GM12891 (cell line): Measurements from ENCODE around the gene MSH3.
A peak's percentile ranks its signal among the peaks of the same experiment; 100 is the strongest.

Experiments used
- DNase-seq: peaks from one replicate; pipeline ENCODE4 v3.0.0; 2011; ENCODE audit warnings: low spot score; ENCODE audit not compliant: insufficient read length
- FAIRE-seq: peaks from 2 replicates; lab custom pipeline; 2011; peaks lifted over from hg19 to GRCh38; lab: Jason Lieb, UNC
- PAX5 ChIP-seq: IDR thresholded peaks from 2 replicates; pipeline ENCODE4 v1.6.1; 2011; ENCODE audit warnings: low read length, moderate library complexity, mild to moderate bottlenecking; ENCODE audit not compliant: insufficient read depth, severe bottlenecking
- POLR2A ChIP-seq: IDR thresholded peaks from 2 replicates; pipeline ENCODE4 v1.6.1; 2011; ENCODE audit warnings: low read depth, low read length, control low read depth
- POLR2AphosphoS5 ChIP-seq: IDR thresholded peaks from 2 replicates; pipeline ENCODE4 v1.6.1; 2011; ENCODE audit warnings: low read depth, low read length, control low read depth
- POU2F2 ChIP-seq: IDR thresholded peaks from 2 replicates; pipeline ENCODE4 v1.6.1; 2011; ENCODE audit warnings: low read depth, mild to moderate bottlenecking, control low read depth, low read length, moderate library complexity
- SPI1 ChIP-seq: IDR thresholded peaks from 2 replicates; pipeline ENCODE4 v1.6.1; 2011; ENCODE audit warnings: low read depth, low read length, control low read depth
- TAF1 ChIP-seq: IDR thresholded peaks from 2 replicates; pipeline ENCODE4 v1.6.1; 2011; ENCODE audit warnings: low read depth, low read length, control low read depth

MSH3 gene

GRCh38 chr5:80912479-80912878, 258.0 kb downstream of the MSH3 start:
- no peak for DNase-seq
- no peak for TF ChIP-seq POU2F2
- no peak for TF ChIP-seq SPI1
- TF ChIP-seq POLR2AphosphoS5, result no peak
- no peak for TF ChIP-seq PAX5
- TF ChIP-seq TAF1, result no peak
- no peak for TF ChIP-seq POLR2A
- FAIRE-seq, result no peak

GRCh38 chr5:80915716-80916115, 261.3 kb downstream of the MSH3 start:
- no peak for TF ChIP-seq POU2F2
- no peak for TF ChIP-seq POLR2A
- TF ChIP-seq TAF1, result no peak
- no peak for TF ChIP-seq POLR2AphosphoS5
- TF ChIP-seq PAX5, result no peak
- TF ChIP-seq SPI1, result no peak
- FAIRE-seq (no peak), DNase-seq (no peak)

- FAIRE-seq (peak; percentile 72), DNase-seq (no peak)
- no peak for TF ChIP-seq TAF1
- TF ChIP-seq POLR2AphosphoS5, result no peak
- no peak for TF ChIP-seq PAX5
- TF ChIP-seq POU2F2, result no peak
- TF ChIP-seq SPI1, result no peak
- TF ChIP-seq POLR2A, result no peak
These were observed 262.2 kb downstream of the MSH3 start for GRCh38 chr5:80916676-80917075.

GRCh38 chr5:80917631-80918030, 263.2 kb downstream of the MSH3 start:
- DNase-seq (no peak), FAIRE-seq (peak; percentile 5)
- no peak for TF ChIP-seq POLR2AphosphoS5
- TF ChIP-seq SPI1, result peak; percentile 4; the same call in 1 of the 2 replicates
- TF ChIP-seq POLR2A, result no peak
- TF ChIP-seq POU2F2, result no peak

- FAIRE-seq (no peak), DNase-seq (no peak)
- no peak for TF ChIP-seq POLR2AphosphoS5
- no peak for TF ChIP-seq PAX5
- no peak for TF ChIP-seq TAF1
- TF ChIP-seq POU2F2, result no peak
- no peak for TF ChIP-seq SPI1
- TF ChIP-seq POLR2A, result no peak
These were observed 265.3 kb downstream of the MSH3 start for GRCh38 chr5:80919678-80920196.

DNA sequence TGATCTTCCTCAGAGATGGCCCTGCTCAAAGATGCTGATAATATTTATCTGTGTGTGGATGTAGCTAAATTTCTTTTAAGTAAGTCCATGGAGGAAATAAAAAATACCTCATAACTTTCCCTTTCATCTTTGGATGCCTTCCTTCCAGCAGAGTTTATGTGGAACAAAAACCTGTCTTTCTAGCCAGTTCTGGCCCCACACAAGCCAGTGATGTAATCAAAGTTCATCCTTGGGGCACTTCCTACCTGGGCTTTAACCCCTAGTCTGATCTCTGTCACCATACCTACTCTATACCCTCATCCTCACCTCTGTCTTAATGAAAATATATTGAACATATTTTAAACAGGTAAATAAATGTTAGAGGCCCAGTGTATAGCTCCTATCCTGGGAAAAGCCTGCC, 265.9 kb downstream of the MSH3 start:
- no peak for DNase-seq
- no peak for FAIRE-seq
- TF ChIP-seq POU2F2, result no peak
- no peak for TF ChIP-seq PAX5
- TF ChIP-seq TAF1, result no peak
- no peak for TF ChIP-seq SPI1
- TF ChIP-seq POLR2A, result no peak
- TF ChIP-seq POLR2AphosphoS5, result no peak

GRCh38 chr5:80921026-80921425, 266.6 kb downstream of the MSH3 start:
- FAIRE-seq, result no peak
- TF ChIP-seq PAX5 (no peak), POLR2AphosphoS5 (no peak), POLR2A (no peak), TAF1 (no peak), POU2F2 (no peak), SPI1 (no peak)
- no peak for DNase-seq

- TF ChIP-seq POLR2AphosphoS5 (no peak), SPI1 (no peak), PAX5 (no peak), POLR2A (no peak), POU2F2 (no peak), TAF1 (no peak)
- FAIRE-seq, result peak; percentile 50
- no peak for DNase-seq
These were observed 271.5 kb downstream of the MSH3 start for GRCh38 chr5:80925931-80926330.
